GM10266 (cell line): ENCODE data around the gene CSF3.

ENCODE experiments used
- DNase-seq: peaks from one replicate; pipeline ENCODE4 v3.0.0; 2012; ENCODE audit errors: extremely low spot score
- TF ChIP-seq, protein P1 (sequence below): IDR thresholded peaks from 2 replicates; pipeline ENCODE4 v1.5.1; 2012; ENCODE audit warnings: mild to moderate bottlenecking, low read depth; ENCODE audit not compliant: control insufficient read depth, insufficient read depth; ENCODE audit errors: missing control alignments

Gene CSF3

DNA sequence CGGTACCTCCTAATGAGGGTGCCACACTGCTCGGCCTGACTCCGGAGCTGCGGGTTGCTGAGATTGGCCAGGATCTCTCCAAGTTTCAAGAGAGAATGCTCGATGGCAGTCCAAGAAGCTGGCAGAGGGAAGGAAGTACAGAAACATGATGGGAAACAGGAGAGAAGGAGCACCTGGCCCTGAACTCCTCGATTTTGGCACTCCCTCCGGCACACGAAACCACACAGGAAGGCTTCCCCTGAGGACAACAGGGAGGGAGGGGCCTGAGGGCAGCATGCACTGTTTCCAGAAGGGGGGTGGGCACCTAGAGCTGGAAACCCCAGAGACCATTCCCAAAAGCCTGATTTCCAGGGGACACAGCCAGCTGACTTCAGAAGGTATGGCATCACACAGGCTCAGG is 18.1 kb downstream of the CSF3 start:
- DNase-seq, result no peak

DNA sequence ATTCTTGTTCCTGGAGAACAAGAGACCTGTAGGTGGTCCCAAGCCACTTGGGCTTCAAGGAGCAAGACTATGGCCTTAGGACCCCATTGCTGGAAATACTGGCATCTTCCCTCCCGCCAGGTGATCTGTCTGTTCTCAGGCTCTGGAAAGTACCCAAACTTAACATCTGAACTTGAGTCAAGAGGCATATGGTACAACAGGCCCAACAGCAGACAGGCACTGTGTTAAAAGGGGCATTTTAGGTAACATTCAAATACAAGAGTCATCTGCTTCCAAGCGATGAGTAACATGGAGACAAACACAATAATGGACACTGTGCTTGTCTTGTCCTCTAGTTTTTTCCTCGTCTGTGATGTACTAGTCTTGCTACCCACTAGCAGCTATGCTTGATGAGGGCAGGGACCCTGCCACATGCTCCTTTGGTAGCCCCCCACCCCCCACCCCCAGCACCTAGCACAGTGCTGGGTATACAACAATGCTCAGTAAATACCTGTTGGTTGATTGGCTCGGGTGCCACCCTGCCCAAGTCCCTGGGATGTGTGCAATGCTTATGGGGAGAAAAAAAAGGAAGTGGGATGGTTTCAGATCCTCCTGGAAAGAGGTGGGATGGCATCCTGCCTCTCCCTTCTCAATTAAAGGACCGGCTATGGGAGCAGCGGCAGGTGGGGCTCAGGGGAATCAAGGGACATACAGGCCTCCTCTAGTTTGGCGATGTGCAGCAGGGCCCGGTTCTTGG is 19.4 kb downstream of the CSF3 start:
- TF ChIP-seq, protein P1, sequence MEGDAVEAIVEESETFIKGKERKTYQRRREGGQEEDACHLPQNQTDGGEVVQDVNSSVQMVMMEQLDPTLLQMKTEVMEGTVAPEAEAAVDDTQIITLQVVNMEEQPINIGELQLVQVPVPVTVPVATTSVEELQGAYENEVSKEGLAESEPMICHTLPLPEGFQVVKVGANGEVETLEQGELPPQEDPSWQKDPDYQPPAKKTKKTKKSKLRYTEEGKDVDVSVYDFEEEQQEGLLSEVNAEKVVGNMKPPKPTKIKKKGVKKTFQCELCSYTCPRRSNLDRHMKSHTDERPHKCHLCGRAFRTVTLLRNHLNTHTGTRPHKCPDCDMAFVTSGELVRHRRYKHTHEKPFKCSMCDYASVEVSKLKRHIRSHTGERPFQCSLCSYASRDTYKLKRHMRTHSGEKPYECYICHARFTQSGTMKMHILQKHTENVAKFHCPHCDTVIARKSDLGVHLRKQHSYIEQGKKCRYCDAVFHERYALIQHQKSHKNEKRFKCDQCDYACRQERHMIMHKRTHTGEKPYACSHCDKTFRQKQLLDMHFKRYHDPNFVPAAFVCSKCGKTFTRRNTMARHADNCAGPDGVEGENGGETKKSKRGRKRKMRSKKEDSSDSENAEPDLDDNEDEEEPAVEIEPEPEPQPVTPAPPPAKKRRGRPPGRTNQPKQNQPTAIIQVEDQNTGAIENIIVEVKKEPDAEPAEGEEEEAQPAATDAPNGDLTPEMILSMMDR, result no peak
- DNase-seq, result no peak

More for the DNA sequence above, 18.1 kb downstream of the CSF3 start:
- TF ChIP-seq, protein P1, result no peak

DNA sequence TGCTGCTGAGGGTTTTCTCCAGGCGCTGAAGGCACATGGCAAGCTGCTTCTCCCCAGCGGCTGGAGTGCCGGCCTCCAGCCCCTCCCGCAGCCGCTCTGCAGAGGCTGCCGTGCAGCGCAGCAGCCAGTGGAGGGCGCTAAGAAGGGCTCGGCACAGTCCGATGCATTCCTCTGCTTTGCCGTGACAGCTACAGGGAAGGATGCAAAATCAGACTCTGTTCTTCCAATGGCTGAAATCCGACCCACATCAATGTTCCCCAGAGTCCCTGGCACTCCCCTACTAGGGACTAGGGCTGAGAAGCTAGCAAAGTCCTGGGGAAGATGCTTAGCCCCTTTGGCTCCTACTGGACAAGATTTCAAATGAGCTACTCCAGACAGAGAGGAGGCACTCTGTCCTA is 19.9 kb downstream of the CSF3 start:
- no peak for DNase-seq

DNA sequence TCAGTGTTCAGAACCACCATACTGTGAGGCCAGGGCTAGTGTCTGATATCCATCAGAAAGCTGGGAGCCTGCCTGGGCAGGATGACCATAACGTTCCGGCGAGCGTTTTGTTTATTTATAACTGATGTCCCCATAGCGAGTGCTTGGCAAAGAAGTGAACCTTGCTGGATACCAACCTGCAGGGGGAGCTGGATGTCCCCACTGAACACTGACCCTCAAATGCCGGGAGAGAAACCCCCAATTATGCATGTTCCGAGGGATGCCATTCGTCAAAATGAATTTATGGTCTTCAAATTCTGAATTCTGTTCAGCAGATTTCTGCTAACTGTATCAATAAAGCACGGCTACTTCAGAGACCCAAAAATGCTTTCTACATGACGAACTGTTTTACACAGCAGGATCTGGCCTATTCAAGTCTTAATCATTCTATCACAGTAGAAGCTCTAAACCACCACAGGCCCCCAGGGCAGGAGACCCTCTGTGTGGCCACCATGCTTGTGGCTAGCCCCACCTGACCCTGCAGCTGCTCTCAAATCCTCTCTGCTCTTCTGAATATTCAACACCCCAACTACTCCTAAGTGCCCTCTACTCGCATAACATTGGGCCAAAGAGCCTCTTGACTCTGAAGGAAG is 23.8 kb downstream of the CSF3 start:
- TF ChIP-seq, protein P1, result peak; percentile 23
- DNase-seq, result no peak

More for the DNA sequence above, 19.9 kb downstream of the CSF3 start:
- TF ChIP-seq, protein P1, result peak; percentile 36

DNA sequence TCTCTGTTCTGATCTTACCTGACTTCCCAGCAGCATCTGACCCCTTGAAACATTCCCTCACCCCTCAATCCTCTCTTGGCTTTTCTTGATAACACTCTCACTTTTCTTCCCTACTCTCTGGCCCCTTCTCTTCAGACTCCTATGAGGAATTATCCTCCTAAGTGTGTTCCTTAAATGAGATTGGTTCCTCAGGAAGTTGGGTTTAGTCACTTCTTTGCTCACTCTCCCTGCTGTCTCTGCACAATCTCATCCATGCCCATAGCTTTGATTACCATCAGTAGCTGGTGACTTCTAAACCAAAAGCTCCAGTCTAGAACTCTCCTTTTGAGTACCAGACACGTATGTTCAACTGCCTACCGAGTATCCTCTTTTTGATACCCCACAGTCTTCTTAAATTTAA is 26.0 kb downstream of the CSF3 start:
- TF ChIP-seq, protein P1, result no peak
- no peak for DNase-seq

DNA sequence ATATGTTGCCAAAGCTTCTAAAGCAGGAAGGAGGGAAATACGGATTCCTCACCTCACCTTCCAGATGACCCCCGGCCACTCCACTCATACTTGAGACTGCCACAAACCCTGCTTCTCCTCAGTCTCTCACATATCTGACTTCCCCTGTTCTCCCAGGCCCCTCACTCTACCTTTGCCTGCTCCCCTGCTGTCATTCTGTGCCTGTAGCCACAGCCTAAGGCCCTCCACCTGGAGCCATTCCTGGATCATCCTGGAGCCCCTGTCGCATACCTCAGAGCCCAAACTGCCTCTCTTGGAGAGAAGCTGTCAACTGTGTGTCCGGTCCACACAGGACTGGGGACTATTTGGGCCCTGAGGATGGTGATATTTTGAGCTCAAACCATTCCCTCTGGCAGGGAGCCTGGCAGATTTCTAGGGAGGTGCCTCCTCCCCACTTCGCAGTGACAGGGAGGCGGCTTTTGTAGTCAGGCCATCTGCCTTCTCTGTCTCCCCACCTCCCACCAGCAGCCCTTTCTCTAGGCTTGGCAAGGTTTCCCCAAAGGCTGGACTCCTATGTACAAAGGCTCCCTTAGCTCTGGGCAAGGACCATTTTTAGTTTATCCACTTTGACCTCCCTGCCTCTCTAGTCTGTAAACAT is 41.3 kb downstream of the CSF3 start:
- no peak for DNase-seq
- TF ChIP-seq, protein P1, result no peak

DNA sequence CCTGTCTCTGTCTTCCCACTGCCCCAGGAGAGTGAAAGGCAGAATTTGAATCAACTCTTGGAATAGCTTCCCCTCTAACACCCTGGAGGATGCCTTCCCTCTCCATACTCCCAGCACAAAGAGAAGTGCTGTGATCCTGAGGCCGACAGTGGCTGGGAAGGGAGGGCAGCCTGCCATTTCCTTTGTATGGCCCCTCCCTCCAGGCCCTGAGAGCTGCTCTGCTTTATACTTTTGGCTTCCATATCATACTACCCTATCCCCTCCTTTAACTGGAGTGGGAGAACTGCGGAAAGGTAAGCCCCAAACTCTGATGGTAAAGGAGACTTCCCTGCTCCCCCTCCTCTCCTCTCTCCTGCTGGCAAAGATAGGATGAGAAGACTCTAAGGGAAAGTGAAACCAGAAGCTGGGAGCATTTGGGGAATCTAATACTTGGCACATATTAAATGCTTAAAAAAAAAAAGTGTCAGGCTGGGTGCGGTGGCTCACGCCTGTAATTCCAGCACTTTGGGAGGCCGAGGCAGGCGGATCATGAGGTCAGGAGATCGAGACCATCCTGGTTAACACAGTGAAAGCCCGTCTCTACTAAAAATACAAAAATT is 43.0 kb downstream of the CSF3 start:
- TF ChIP-seq, protein P1, result no peak

More for the DNA sequence above, 43.0 kb downstream of the CSF3 start:
- DNase-seq, result no peak
